Fibroblast of skin of left quadriceps (primary cell): ENCODE data around the gene TRIM16.
"Not testable (repeated sequence)": the region's sequence is repeated elsewhere in the genome, so short reads cannot be mapped to it uniquely, and the experiment has no call there.

Source experiments
- DNase-seq, 2 experiments: peaks; one replicate each; pipeline ENCODE4 v3.0.0-alpha.2; 2013; ENCODE audit warnings: low read depth in 2 of 2

Gene TRIM16

GRCh38 chr17:15683824-15684478 lies at the start of gene TRIM16:
TRIM16 (minus strand) TSS chr17:15684311; CDS start chr17:15651609, 32,702 bp downstream.
- peak; percentile 11 to 14 for DNase-seq

- DNase-seq: not testable (repeated sequence)
Measured at GRCh38 chr17:15733174-15733789, 49.2 kb upstream of the TRIM16 start.

- not testable (repeated sequence) for DNase-seq
Measured at GRCh38 chr17:15731900-15732299, 47.8 kb upstream of the TRIM16 start, which contains the start of gene TBC1D26. TBC1D26 (plus strand) TSS chr17:15732283; CDS start chr17:15735349, 3,066 bp downstream.

- DNase-seq: not testable (repeated sequence)
Measured at GRCh38 chr17:15730535-15730934, 46.4 kb upstream of the TRIM16 start.

GRCh38 chr17:15716601-15717563 lies 32.8 kb upstream of the TRIM16 start:
- DNase-seq: not testable (repeated sequence)

- DNase-seq: not testable (repeated sequence)
Measured at GRCh38 chr17:15708879-15709278, 24.8 kb upstream of the TRIM16 start.

- not testable (repeated sequence) for DNase-seq
Measured at GRCh38 chr17:15704813-15705212, 20.7 kb upstream of the TRIM16 start.

- DNase-seq: not testable (repeated sequence)
Measured at GRCh38 chr17:15704239-15704638, 20.1 kb upstream of the TRIM16 start.

- not testable (repeated sequence) for DNase-seq
Measured at GRCh38 chr17:15699937-15700336, 15.8 kb upstream of the TRIM16 start.

- DNase-seq: peak; percentile 97
Measured at GRCh38 chr17:15699413-15699924, 15.4 kb upstream of the TRIM16 start, which contains the start of gene ZNF286A. ZNF286A (plus strand) TSS chr17:15699752; CDS start chr17:15700330, 578 bp downstream.

- DNase-seq: not testable (repeated sequence)
Measured at GRCh38 chr17:15698967-15699366, 14.9 kb upstream of the TRIM16 start.

- not testable (repeated sequence) for DNase-seq
Measured at GRCh38 chr17:15687494-15687893, 3.4 kb upstream of the TRIM16 start.

GRCh38 chr17:15683135-15683534 lies 976 bp downstream of the TRIM16 start:
- not testable (repeated sequence) for DNase-seq

GRCh38 chr17:15675991-15676390 lies 8.1 kb downstream of the TRIM16 start:
- not testable (repeated sequence) for DNase-seq

GRCh38 chr17:15674640-15675039 lies 9.5 kb downstream of the TRIM16 start:
- DNase-seq: not testable (repeated sequence)

- DNase-seq: not testable (repeated sequence)
Measured at GRCh38 chr17:15669526-15669925, 14.6 kb downstream of the TRIM16 start.

- no peak for DNase-seq
Measured at GRCh38 chr17:15663691-15664090, 20.4 kb downstream of the TRIM16 start.

- no peak for DNase-seq
Measured at GRCh38 chr17:15663176-15663575, 20.9 kb downstream of the TRIM16 start.

- DNase-seq: no peak
Measured at GRCh38 chr17:15662681-15663080, 21.4 kb downstream of the TRIM16 start.

GRCh38 chr17:15660077-15660476 lies 24.0 kb downstream of the TRIM16 start:
- no peak for DNase-seq

- DNase-seq: no peak
Measured at GRCh38 chr17:15659663-15660062, 24.4 kb downstream of the TRIM16 start.

GRCh38 chr17:15659236-15659635 lies 24.9 kb downstream of the TRIM16 start:
- DNase-seq: no peak
